Central memory CD4-positive, alpha-beta T cell (primary cell): Measurements from ENCODE around the gene PTPRM.

Experiments
- DNase-seq: peaks from one replicate; pipeline ENCODE4 v3.0.0; 2022

PTPRM gene

GRCh38 chr18:7676253-7676873 is 109.2 kb downstream of the PTPRM start:
- no peak for DNase-seq

DNA sequence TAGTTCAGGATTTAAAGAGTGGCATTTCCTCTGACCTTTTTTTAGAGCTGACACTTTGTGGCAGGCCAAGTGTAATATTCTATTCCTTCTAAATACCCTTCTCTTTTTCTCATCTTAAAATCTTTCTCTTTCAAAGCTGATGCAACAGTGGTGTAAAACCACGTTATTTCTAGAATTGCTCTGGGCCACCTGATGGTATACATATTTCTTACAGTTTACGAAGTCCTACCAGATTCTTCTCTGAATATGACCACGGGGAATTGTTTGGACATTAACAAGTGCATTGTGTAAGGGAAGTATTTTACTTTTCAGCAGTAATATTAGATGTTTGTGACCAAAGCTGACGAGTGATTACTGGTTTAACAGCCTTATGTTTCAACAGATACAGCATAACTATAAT is 109.9 kb downstream of the PTPRM start:
- DNase-seq, result no peak

- DNase-seq, result no peak
Measured at GRCh38 chr18:7677424-7677823, 110.3 kb downstream of the PTPRM start.

DNA sequence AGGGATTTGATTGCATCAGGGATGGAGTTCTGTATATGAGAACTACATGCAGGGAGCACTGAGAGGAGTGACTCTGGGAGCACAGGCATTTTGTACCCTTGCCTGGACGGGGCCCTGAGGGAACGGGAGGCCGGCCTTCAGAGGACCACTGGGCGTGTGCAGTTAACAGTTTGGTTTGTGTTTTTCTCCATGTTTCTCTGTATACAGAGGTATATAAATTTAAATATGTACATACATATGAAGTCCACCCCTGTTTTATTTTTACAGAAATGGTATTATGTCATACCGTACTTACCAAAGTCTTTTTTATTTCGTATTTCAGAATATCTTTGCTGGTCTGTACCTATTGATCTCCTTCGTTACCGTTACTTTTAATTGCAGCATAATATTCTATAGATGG is 111.3 kb downstream of the PTPRM start:
- DNase-seq, result no peak

DNA sequence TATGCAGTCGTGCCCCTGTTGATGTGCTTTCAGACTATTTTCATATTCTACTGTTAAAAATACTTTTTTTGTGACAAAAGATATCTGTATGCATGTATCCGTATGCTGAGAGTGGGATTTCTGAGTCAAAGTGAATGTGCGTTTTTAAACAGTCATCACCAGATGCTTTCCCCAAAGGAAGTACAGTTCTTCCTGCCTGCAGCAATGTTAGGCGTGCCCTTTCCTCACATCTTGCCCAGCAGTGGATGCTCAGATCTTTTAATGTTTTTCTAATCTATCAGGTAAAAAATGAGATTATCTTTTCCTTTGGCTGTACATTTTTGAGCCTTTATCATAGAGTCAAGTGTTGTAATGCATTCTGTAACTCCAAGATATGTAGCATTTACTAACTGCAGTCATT is 111.7 kb downstream of the PTPRM start:
- no peak for DNase-seq

DNA sequence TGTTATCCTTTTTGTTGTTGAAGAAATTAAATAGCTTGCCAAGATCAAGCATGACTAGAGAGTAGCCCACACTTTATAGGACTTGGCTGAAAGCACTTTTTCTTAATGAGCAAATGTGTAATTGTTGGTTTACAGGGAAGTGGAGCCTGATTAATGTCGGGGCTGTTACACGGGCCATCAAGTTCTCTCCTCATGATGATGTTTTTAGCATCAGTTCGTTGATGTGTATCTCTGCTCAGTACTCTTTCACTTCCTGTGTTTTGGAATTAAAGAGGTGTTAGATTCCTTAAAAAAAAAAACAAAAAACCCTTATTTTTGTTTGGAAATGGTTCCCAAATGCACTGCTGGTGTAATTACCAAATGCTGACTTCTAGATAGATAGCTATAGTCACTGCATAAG is 114.2 kb downstream of the PTPRM start:
- no peak for DNase-seq

GRCh38 chr18:7682321-7682720 is 115.2 kb downstream of the PTPRM start:
- DNase-seq, result no peak

DNA sequence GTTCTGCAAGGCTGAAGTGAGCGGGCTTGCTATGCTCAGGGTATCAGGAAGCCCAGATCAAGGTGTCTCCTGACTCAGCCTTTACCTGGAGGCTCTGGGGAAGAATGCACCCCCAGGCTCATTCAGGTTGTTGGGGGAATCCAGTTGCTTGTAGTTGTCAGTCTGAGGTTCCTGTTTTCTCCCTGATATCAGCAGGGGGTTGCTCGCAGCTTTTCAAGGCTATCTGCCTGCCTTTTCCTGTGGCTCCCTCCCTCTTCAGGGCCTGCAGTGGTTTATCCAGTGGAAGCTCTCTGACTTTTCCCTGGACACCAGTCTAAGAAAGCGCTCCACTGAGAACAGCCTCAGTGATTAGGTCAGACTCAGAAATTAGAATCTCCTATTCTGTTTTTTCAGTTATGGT is 116.6 kb downstream of the PTPRM start:
- DNase-seq, result no peak

DNA sequence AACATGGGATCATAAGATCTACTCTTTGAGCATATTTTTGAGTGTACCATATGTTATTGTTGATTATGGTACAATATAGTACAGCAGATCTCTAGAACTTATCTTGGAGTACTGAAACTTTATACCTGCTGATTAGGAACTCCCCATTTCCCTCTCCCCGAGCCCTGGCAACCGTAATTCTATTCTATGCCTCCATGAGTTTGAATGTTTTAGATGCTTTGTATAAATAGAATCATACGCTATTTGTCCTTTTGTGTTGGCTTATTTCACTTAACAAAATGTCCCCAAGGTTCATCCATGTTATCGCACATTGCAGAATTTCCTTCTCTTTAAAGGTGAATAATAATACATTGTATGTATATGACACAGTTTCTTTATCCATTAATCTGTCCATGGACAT is 117.2 kb downstream of the PTPRM start:
- no peak for DNase-seq

- DNase-seq, result no peak
Measured at GRCh38 chr18:7684966-7685365, 117.8 kb downstream of the PTPRM start.

DNA sequence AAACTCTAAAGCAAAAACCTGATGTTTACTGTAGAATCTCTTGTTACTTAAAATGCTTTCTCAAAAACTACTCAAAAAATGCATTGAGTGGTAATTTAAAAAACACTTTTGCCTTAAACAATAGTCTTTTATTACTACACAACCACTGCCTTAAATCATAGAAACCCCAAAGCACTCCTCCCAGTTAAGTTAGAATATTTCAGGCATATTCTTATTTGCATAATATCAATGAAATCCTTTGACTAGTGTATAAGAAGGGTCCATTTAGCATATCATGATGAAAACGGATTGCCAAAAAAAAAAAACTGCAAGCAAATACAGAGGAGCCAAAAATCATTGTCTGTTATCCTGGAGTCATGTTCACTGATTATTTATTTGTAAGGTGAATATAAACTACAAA is 119.2 kb downstream of the PTPRM start:
- DNase-seq, result no peak

GRCh38 chr18:7688580-7688979 is 121.5 kb downstream of the PTPRM start:
- DNase-seq, result no peak

- DNase-seq, result no peak
Measured at GRCh38 chr18:7691206-7691605, 124.1 kb downstream of the PTPRM start.

- DNase-seq, result no peak
Measured at GRCh38 chr18:7696780-7697179, 129.7 kb downstream of the PTPRM start.

DNA sequence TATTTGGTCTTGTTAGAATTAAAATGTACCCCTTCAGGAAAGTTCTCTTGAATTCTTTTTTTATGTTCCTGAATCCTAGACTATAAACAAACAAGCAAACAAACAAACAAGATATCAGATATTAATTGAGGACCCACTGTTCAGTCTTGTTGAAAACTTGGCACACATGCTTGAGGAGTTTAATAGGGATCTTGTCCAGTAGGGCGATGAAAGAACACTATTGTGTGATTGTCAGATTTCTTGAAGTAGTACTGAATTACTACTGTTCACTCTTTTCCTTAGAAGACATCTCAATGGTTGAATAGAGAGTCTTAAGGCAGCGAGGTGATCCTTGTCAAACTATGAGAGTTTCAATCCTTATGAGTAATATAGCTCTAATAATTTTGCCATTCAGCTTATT is 130.2 kb downstream of the PTPRM start:
- no peak for DNase-seq

- no peak for DNase-seq
Measured at GRCh38 chr18:7711495-7711894, 144.4 kb downstream of the PTPRM start.

DNA sequence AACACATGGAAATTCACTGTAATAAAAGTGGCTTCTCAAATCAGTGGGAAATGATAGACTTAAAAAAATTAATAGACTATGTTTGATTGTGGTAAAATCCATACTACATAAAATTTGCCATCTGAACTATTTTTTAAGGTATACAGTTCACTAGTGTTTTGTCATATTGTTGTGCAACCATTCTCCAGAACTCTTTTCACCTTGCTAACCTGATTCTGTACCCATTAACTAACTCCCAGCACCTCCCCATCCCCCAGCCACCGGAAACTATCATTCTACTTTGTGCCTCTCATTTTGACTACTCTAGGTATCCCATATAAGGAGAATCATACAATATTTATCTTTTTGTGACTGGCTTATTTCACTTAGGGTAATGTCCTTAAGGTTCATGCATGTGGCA is 153.3 kb downstream of the PTPRM start:
- no peak for DNase-seq

DNA sequence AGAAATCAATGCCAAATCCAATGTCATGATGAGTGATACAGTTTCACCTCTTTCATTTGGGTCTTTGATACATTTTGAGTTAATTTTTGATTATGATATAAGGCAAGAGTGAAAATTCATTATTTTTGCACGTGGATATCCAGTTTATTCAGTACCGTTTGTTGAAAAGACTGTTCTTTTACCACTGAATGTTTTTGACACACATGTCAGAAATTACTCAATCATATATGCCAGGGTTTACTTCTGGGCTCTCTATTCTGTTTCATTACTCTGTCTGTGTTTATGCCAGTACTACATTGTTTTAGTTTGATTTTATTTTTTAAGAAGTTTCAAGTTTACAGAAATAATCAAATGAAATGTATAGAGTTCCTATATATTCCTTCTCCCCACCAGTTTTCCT is 154.4 kb downstream of the PTPRM start:
- no peak for DNase-seq

GRCh38 chr18:7722955-7723354 is 155.8 kb downstream of the PTPRM start:
- DNase-seq, result no peak

GRCh38 chr18:7723558-7723957 is 156.4 kb downstream of the PTPRM start:
- DNase-seq, result no peak

DNA sequence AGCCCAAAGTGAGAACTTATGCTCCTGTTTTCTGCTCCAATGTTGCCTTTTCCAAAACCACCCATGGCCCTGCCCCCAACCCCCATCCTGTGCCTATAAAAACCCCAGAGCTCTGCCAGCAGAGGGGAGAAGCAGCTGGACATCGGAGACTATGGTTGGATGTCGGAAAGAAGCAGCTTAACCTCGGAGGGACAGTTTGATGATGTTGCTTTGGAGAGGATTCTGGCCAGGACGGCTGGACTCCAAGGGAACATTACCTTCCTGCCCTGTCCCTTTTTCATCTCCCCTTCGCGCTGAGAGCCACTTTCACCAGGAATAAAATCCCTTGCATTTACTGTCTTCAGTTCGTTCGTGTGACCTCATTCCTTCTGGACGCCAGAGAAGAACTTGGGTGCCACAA is 158.4 kb downstream of the PTPRM start:
- no peak for DNase-seq

DNA sequence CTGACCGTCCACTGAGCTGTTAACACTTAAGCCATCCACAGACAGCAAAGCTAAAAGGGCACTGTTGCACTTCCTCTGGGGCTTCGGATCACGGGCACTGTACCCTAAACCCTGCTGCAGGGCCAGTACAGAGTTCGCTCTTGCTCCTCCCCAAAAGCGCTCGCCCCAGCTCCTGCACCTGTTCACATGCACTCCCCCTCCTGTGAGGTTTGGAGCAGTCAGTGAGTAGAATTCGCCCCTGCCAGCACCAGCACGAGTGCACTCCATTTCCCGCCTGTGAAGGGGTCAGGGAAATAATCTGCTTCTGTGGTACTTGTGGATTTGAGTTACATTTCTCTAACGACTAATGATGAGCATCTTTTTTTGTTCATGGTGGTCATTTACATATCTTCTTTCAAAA is 158.8 kb downstream of the PTPRM start:
- DNase-seq, result no peak

- DNase-seq, result no peak
Measured at GRCh38 chr18:7726522-7726921, 159.4 kb downstream of the PTPRM start.

- no peak for DNase-seq
Measured at GRCh38 chr18:7727361-7728076, 160.4 kb downstream of the PTPRM start.

DNA sequence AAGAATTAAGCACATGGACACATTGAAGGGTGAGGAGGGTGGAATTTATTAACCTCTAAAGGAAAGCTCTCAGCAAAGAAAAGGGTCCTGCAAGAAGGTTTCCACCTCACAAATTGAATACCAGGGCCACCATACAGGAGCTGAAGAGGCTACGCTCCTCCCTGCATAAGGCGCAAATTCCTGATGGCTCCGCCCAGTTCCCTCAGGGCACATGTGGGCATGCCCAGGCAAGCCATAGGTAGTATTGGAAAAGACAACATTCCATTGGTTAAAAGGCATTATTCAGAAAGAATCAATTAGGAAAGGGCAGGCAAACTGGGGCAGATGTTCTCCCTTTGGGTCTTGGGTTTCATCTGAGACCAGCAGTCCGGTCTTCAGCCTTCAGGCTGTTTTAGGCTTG is 161.2 kb downstream of the PTPRM start:
- no peak for DNase-seq
